Lower lobe of right lung (tissue), 2 donors: Measurements from ENCODE around the gene SRP68. TPM values are rescaled to one million over a fixed set of nuclear protein-coding genes. Genes with fewer than 3 reads are reported as not detected.

Experiments
- ATAC-seq, 2 donors: fragments of 200-7000 bp; cut with Tn5 transposase; one replicate each; pipeline ENCODE4 v1.9.1; 2020 to 2022; ENCODE audit warnings: mild to moderate bottlenecking in 2 of 2, moderate library complexity in 2 of 2
- DNase-seq: peaks from one replicate; pipeline ENCODE4 v3.0.0-alpha.2; 2020
- H3K27ac ChIP-seq: fragments of 200-600 bp; one replicate; pipeline ENCODE4 v1.8.0; 2022
- H3K27me3 ChIP-seq: fragments of 200-600 bp; one replicate; pipeline ENCODE4 v1.8.0; 2022; ENCODE audit warnings: low read depth
- H3K36me3 ChIP-seq: fragments of 200-600 bp; one replicate; pipeline ENCODE4 v1.8.0; 2022; ENCODE audit warnings: mild to moderate bottlenecking
- H3K4me1 ChIP-seq: fragments of 200-600 bp; one replicate; pipeline ENCODE4 v1.8.0; 2022
- H3K4me3 ChIP-seq: fragments of 200-600 bp; one replicate; pipeline ENCODE4 v1.8.0; 2022; ENCODE audit warnings: mild to moderate bottlenecking
- H3K9me3 ChIP-seq: fragments of 200-600 bp; one replicate; pipeline ENCODE4 v1.8.0; 2022
- intact Hi-C: fragments of 100-400 bp; cut with DNase I; formaldehyde crosslinking; loops from one replicate; pipeline ENCODE4 v1.11.0; 2022
- total RNA-seq: library from RNA; stranded (reverse); fragmentation: NEBNext Ultra II Directional; extraction: Animal tissue kit (Norgen Biotek cat#: 25700); gene quantifications from one replicate; pipeline ENCODE4 v1.2.1, GENCODE V29; 2021
- TF ChIP-seq, protein P1 (sequence below): fragments of 200-600 bp; IDR thresholded peaks from one replicate; pipeline ENCODE4 v1.8.0; 2022; ENCODE audit warnings: antibody characterized with exemption, mild to moderate bottlenecking
- donor health status: DM: no; HTN: yes; CAD: no; lungs with severe emphysema.

SRP68 gene
- total RNA-seq, 1 donor from 2014 or later = 65.0 TPM

DNA sequence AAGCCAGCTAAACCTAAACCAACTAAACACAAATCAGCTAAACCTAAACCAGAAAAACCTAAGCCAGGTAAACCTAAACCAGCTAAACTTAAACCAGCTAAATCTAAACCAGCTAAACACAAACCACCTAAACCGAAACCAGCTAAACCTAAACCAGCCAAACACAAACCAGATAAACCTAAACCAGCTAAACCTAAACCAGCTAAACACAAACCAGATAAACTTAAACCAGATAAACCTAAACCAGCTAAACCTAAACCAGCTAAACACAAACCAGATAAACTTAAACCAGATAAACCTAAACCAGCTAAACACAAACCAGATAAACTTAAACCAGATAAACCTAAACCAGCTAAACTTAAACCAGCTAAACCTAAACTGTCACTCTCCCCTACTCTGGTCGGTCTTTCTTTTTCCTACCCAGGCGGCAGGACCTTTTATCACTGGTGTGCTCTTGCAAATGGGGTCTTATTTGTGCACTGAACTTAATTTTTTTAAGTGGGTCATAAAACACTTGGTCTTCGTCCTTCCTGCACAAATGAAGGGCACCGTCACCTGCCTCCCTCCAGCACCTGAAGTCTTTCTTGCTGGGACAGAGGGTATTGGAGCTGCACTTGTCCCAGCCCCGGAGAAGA is 52.4 kb downstream of the SRP68 start:
- no peak overlapping the region for H3K4me3 ChIP-seq
- ATAC-seq = no peak
- intact Hi-C loops = no loop called here
- H3K27me3 ChIP-seq = no peaks in the 10 kb centered on the region
- H3K4me1 ChIP-seq = no peaks in the 10 kb centered on the region
- peaks cover 35% of the 10 kb centered on the region for H3K36me3 ChIP-seq
- H3K27ac ChIP-seq = no peak overlapping the region
- H3K9me3 ChIP-seq = no peaks in the 10 kb centered on the region
- DNase-seq = no peak
- TF ChIP-seq, protein P1, sequence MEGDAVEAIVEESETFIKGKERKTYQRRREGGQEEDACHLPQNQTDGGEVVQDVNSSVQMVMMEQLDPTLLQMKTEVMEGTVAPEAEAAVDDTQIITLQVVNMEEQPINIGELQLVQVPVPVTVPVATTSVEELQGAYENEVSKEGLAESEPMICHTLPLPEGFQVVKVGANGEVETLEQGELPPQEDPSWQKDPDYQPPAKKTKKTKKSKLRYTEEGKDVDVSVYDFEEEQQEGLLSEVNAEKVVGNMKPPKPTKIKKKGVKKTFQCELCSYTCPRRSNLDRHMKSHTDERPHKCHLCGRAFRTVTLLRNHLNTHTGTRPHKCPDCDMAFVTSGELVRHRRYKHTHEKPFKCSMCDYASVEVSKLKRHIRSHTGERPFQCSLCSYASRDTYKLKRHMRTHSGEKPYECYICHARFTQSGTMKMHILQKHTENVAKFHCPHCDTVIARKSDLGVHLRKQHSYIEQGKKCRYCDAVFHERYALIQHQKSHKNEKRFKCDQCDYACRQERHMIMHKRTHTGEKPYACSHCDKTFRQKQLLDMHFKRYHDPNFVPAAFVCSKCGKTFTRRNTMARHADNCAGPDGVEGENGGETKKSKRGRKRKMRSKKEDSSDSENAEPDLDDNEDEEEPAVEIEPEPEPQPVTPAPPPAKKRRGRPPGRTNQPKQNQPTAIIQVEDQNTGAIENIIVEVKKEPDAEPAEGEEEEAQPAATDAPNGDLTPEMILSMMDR = no peak

DNA sequence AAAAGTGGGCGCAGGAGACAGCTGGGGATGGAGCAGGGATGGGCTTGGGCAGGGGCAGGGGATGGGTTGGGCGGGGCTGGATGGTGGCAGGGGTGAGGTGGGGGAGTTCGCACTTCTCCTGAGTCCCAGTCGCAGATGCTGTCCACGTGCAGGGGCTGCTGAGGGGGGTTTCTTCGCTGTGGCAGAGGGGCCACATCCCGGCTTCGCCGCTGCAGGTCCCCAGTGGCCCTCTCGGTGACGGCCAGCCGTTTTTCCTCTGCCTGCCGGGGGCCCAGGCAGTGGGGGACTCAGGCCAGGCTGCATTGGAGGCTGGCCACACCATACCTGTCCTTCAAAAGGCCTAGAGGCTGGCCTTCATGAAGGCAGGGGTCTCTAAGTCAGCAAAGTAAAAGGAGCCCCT is 53.5 kb downstream of the SRP68 start:
- Histone ChIP-seq H3K27ac (no peak overlapping the region), H3K27me3 (no peaks in the 10 kb centered on the region), H3K36me3 (peaks cover 46% of the 10 kb centered on the region), H3K4me1 (peaks cover 10% of the 10 kb centered on the region), H3K4me3 (no peak overlapping the region), H3K9me3 (no peaks in the 10 kb centered on the region)
- DNase-seq (no peak), ATAC-seq (no peak)
- TF ChIP-seq, protein P1 = no peak
- intact Hi-C loops = no loop called here

DNA sequence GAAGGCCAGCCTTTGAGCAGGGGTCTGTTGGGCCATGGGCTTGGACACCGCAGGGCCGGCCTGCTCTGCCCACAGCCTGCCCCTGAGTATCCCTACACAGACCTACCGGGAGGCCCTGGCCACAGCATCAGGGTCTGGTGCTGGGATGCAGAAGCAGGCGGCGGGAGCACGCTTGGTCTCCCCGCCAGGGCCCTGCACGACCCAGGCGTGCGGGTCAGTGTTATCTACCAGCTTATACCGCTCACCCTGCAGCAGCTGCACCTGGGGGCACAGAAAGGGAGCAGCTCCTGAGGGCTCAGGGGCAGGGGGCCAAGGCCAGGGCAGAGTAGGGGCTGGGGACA is 54.0 kb downstream of the SRP68 start:
- no peaks in the 10 kb centered on the region for H3K9me3 ChIP-seq
- ATAC-seq (no peak), DNase-seq (no peak)
- H3K4me1 ChIP-seq = peaks cover 10% of the 10 kb centered on the region
- H3K27ac ChIP-seq = no peak overlapping the region
- H3K4me3 ChIP-seq = no peak overlapping the region
- intact Hi-C loops = no loop called here
- no peaks in the 10 kb centered on the region for H3K27me3 ChIP-seq
- TF ChIP-seq, protein P1 = no peak
- peaks cover 48% of the 10 kb centered on the region for H3K36me3 ChIP-seq

DNA sequence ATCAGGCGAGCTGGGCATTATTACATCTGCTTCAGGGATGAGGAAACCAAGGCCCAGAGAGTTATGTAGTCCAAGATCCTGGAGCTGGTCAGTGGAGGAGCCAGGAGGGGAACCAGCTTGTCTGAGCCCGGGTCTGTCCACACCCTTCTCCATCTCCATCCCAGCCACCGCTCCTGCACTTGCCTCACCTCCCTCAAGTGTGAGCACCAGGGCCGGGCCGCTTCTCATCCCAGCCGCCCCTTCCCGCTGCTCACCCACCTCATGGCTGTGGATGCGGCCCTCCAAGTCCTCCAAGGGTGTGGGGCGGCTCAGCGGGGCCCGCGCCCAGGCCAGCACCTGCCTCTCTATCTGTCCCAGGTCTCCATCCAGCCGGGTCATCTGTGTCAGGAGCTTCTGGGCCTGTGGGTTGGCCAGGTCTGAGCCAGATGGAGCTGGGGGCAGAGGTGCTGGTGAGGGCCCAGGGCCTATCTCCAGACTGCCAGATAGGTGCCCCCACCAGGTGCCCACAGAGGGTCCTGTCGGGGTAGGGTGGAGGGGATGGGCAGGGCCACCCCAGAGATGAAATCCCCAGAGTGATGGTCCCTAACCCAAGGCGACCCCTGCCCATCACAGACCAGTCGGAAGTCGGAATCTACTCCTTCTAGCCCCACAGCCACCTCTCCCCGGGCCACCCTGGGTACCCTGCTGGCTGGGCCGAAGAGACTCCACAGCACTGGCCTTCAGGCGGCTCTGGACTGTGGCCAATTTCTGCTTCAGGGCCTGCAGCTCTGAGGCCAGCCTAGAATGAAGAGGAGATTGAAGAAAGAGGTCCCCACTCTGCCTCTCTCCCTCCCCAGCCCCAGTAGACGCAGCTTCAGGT is 54.6 kb downstream of the SRP68 start:
- TF ChIP-seq, protein P1 = no peak
- ATAC-seq = no peak
- Histone ChIP-seq H3K36me3 (peaks cover 42% of the 10 kb centered on the region), H3K4me1 (peaks cover 10% of the 10 kb centered on the region), H3K4me3 (no peak overlapping the region), H3K9me3 (no peaks in the 10 kb centered on the region), H3K27ac (no peak overlapping the region), H3K27me3 (no peaks in the 10 kb centered on the region)
- intact Hi-C loops = no loop called here
- no peak for DNase-seq

DNA sequence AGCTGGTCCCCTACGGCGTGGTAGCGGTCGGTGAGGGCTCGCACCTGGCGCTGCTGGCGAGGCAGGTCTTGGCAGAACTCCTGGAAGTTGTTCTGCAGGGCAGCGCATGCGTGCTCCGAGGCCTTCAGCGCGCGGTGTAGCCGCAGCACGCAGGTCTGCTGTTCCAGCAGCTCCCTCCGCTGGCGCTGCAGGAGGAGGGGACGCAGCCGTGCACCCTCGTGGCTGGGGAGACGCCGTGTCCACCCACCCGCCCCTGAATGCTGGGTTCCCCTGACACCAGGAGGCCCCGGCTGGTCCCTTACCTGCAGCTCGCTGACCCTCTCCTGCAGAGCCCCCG is 57.4 kb downstream of the SRP68 start:
- TF ChIP-seq, protein P1 = no peak
- Histone ChIP-seq H3K27me3 (no peaks in the 10 kb centered on the region), H3K36me3 (peaks cover 44% of the 10 kb centered on the region), H3K9me3 (no peaks in the 10 kb centered on the region), H3K4me1 (peaks cover 10% of the 10 kb centered on the region), H3K27ac (no peak overlapping the region), H3K4me3 (no peak overlapping the region)
- DNase-seq (no peak), ATAC-seq (no peak)
- intact Hi-C loops = no loop called here
